ENCODE results near the gene CDK2.

CDK2 gene

DNA sequence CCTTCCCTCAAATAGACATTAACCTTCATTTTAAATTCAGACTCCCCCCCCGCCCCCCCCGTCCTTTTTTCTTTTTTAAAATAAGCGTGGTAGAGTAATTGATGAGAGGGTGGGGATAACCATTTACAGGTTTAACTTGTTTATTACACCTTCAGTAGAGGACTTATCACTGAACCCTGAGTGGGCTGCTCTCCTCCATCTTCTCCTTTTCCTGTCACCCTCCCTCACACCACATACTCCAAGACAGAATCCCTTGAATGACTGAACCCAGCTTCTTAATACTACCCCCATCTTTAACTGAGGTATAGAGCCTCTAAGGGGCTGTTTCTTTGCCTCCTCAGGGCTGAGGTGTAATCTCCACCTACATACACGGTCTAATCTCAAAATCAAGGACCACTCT is 50.6 kb downstream of the CDK2 start:
- DNase-seq: no peak

DNA sequence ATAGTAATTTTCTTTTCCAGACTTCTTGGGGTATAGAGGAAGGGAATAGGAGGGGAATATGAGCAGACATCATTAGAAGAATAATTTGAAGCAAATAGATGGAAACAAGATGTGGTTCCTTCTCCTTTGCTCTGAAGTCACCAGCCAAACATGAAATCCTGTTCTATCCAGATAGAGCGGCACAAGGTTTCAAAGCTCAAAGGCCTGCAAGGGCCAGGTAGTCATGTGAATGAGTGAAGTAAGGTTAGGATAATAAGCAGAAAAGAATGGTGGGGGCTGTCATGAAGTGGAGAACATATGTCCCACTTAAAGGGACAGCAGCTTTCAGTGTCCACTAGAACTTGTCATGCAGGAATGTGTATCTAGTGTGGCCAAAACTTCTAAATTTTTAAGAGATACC is 51.7 kb downstream of the CDK2 start:
- no peak for DNase-seq

DNA sequence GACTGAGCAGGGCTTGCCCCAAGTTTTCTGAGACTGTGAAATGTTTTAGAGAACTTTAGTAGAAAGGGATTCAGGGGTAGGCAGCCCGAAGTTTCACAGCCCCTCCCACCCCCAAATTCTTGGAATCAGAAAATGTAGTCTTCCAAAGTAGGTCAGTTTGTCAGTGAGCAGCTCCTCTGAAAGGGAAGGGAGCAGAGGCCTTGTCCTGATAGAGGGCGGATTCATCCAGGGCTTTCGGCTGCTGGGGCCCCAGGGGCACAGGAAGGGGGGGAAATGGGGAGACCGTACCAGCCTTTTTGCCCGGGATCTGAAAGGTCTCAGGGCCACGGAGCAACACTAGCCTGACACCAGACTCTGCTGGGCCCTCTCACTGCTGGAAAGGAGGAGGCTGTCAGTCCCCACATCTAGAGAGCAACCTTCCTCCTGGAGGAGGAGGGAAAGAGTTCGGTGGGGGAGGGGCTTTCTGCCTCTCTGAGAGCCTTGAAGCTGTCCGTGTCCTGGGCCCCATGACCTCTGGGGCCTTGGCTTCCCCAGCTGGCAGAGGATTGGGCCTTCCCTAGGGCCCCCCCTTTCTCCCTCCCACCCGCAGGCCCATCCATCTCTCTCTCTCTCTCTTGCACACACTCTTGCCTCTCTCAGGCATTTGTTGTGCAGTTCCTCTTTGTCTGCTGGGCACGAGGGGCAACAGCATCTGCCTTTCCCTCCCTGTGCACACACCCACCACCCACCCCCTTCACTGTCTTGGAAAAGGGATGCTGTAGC is 54.0 kb downstream of the CDK2 start, which contains the start of gene IKZF4:
Gene IKZF4, plus strand, starts transcription at position 621 of the 762 bp plus-strand sequence. CDS start 451 bp downstream, outside the sequence.
- DNase-seq: peak; percentile 2

DNA sequence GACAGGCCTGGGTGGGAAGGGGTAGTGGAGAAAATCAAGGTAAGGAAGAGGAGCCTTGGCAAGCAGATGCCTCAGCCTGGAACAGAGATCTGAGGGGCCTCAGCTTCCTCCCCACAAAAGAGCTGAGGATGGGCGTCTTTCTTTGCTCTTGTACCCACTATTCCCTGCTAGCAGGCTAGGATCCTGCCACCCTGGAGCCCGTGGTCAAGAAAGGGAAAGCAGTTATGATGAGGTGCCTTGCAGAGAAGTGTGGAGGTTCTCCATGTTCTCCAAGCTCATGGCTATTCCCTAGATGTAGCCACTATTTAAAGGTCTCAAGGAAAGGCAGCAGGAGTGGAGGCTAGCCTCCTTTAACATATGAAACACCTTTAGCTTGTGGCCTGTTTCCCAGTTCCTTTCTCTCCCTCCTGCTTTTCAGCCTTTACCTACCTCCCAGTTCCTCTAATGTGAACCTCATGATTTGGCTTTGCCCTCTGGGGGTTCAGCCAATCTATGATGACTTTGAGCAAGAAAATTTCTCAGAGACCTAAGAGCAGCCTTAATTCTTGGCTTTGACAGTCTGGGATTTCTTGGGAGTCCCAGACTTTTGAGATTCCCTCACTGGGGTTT is 55.4 kb downstream of the CDK2 start:
- no peak for DNase-seq

All from fibroblast of skin of back (primary cell).